ENCODE data around the gene RASSF5. TPM values are rescaled to one million over a fixed set of nuclear protein-coding genes. Genes with fewer than 3 reads are reported as not detected.

RASSF5 gene
- 56.7 and 60.6 TPM in 2 replicates for total RNA-seq (2013; cell fraction: nucleolus; rRNA removed)
- 64.1 and 68.2 TPM in 2 replicates for total RNA-seq (2014; rRNA removed)
- 48.5 and 49.2 TPM in 2 replicates for total RNA-seq (2014; rRNA removed; fragmentation: Illumina TruSeq; extraction: Trizol)
- 82.5 and 85.6 TPM in 2 replicates for total RNA-seq (2021)
- polyA plus RNA-seq (2011; ENCODE audit: low read depth): 30.6 TPM
- polyA plus RNA-seq (2011; rRNA removed): 61.4 and 77.1 TPM in 2 replicates
- polyA plus RNA-seq (2011; cell fraction: cytosol; rRNA removed): 82.5 and 102 TPM in 2 replicates
- polyA plus RNA-seq (2011; cell fraction: nucleus; rRNA removed): 114 and 118 TPM in 2 replicates
- polyA plus RNA-seq (2012): 45.3 and 54.0 TPM in 2 replicates
- polyA plus RNA-seq (2014; fragmentation: Illumina TruSeq; extraction: Trizol): 79.7 and 89.6 TPM in 2 replicates
- polyA plus RNA-seq (2014; fragmentation: Nextera tagmentation; extraction: Ambion mirVana): 10 to 100 TPM; 14.0 to 25.4 TPM
- polyA plus RNA-seq (2014; rRNA removed): 71.3 and 74.2 TPM in 2 replicates
- polyA plus RNA-seq (2016; fragmentation: Nextera tagmentation; extraction: Ambion mirVana): 10 to 100 TPM; 63.2 to 69.5 TPM
- 118 and 125 TPM in 2 replicates for polyA minus RNA-seq (2011; rRNA and poly(A)+ RNA removed)
- 40.6 and 42.9 TPM in 2 replicates for polyA minus RNA-seq (2011; cell fraction: cytosol; rRNA and poly(A)+ RNA removed)
- polyA minus RNA-seq (2011; cell fraction: nucleus; rRNA and poly(A)+ RNA removed): 46.9 and 71.1 TPM in 2 replicates
- Bru-seq, nascent RNA: percentile 81 among the genes with signal in this experiment
- percentile 83 among the genes with signal in this experiment for BruChase-seq, experiment 1, labeled RNA remaining after a 6-hour chase
- percentile 79 among the genes with signal in this experiment for BruChase-seq, experiment 2, labeled RNA remaining after a 2-hour chase
- long read RNA-seq, experiment 1, transcript RASSF5-201 (5 exons, 3,496 nt): major isoform, 27 of 42 reads
- long read RNA-seq, experiment 1, partial matches to known transcripts: 3 of 42 reads
- long read RNA-seq, experiment 1, other reads (novel, unspliced or antisense): 12 of 42 reads
- long read RNA-seq, experiment 2, transcript RASSF5-201 (5 exons, 3,496 nt): major isoform, 26 of 117 reads
- long read RNA-seq, experiment 2, transcript RASSF5-203 (2 exons, 3,279 nt): minor isoform, 5 of 117 reads
- long read RNA-seq, experiment 2, partial matches to known transcripts: 81 of 117 reads
- long read RNA-seq, experiment 2, other reads (novel, unspliced or antisense): 5 of 117 reads

- under 1% methylated on average over 82 of the region's 97 CpGs for WGBS (ENCODE audit: insufficient coverage, insufficient replicate concordance, low lambda C conversion rate, missing lambda C conversion rate)
- no peak for DNase-seq (ENCODE audit: low read depth, low spot score)
- SMC1A ChIA-PET (ENCODE audit: uncharacterized antibody, unreplicated experiment): interaction anchor here (0.6 to 5.6 kb wide), 13 partner anchors 11 to 87 kb away, joined by 3 to 61 read pairs (median 6); partner anchors contain the start of gene IKBKE
- H3K9me3 ChIP-seq (replicated peaks; ENCODE audit: control insufficient read depth, insufficient read depth, low read length): no peaks in the 10 kb centered on the region
- H4K20me1 ChIP-seq (ENCODE audit: control insufficient read depth, insufficient read depth): no peaks in the 10 kb centered on the region
- in situ Hi-C loops (cut with MboI) (no loop called here), intact Hi-C loops (cut with micrococcal nuclease; ENCODE audit: unreplicated experiment) (loop anchor here (10.0 kb wide), 1 partner anchor 407 kb away; no protein-coding TSS in a partner anchor)
- peak within 1 kb of the TSS; percentile 61; the same call in 1 of the 2 replicates for H3K9ac ChIP-seq (ENCODE audit: control insufficient read depth, insufficient read depth, low read length)
- peak within 1 kb of the TSS; percentile 29; the same call in 1 of the 2 replicates for H3K27ac ChIP-seq (ENCODE audit: control insufficient read depth, insufficient read depth)
- H3K4me3 ChIP-seq: peak within 1 kb of the TSS; percentile 72
- POLR2A ChIA-PET: interaction anchor here (0.6 to 4.8 kb wide), 15 partner anchors 8 to 895 kb away, joined by 3 to 60 read pairs (median 4); partner anchors contain the start of gene DYRK3
- peak; percentile 78 for ATAC-seq
- BruUV-seq (replicated peaks): no TSS peak
- no peaks in the 10 kb centered on the region for H3K79me2 ChIP-seq (ENCODE audit: control insufficient read depth, insufficient read depth, low read length)
- H2AFZ ChIP-seq (ENCODE audit: control insufficient read depth, low read depth, low read length): peak within 1 kb of the TSS; percentile 77
- CTCF ChIA-PET: interaction anchor here (0.7 to 5.1 kb wide), 17 partner anchors 9 to 323 kb away, joined by 3 to 62 read pairs (median 6); partner anchors contain the start of genes DYRK3 and IKBKE
- RAD21 ChIA-PET (ENCODE audit: unreplicated experiment): interaction anchor here (1.0 to 4.8 kb wide), 15 partner anchors 9 to 156 kb away, joined by 3 to 69 read pairs (median 5); partner anchors contain the start of genes DYRK3 and IKBKE
- FAIRE-seq: no peak
- peaks cover 41% of the 10 kb centered on the region for H3K4me1 ChIP-seq (ENCODE audit: control insufficient read depth, insufficient read depth, low read length)
- H3K27me3 ChIP-seq (replicated peaks in 1 of 2; ENCODE audit: control insufficient read depth in 2 of 2, insufficient read depth in 2 of 2, low read length in 1 of 2): no peaks in the 10 kb centered on the region
- no peaks in the 10 kb centered on the region for H3K36me3 ChIP-seq (ENCODE audit: control insufficient read depth in 2 of 2, insufficient read depth in 2 of 2, low read length in 1 of 2)
- H3K4me2 ChIP-seq (ENCODE audit: control insufficient read depth, insufficient read depth): peak within 1 kb of the TSS; percentile 91
- no peak for TF ChIP-seq CHD4 (IDR thresholded peaks at IDR 0.05)
- peak; percentile 0; the same call in 1 of the 2 replicates for TF ChIP-seq MTA2 (IDR thresholded peaks at IDR 0.05; ENCODE audit: low read depth)
- TF ChIP-seq KAT2A (conservative IDR thresholded peaks at IDR 0.05; ENCODE audit: control insufficient read depth, low read depth, low read length): no peak
- no peak for TF ChIP-seq BRCA1 (IDR thresholded peaks at IDR 0.05; ENCODE audit: low read depth, low read length)
- peak in 1 of 2 experiments; percentile 29; a peak in 2 of 4 replicates for TF ChIP-seq BHLHE40 (IDR thresholded peaks at IDR 0.05; ENCODE audit: borderline replicate concordance in 1 of 2, low read depth in 2 of 2, low read length in 1 of 2)
- no peak for TF ChIP-seq CEBPZ (IDR thresholded peaks at IDR 0.05; ENCODE audit: low read depth, low read length)
- 0 out of 2 replicates have a peak, but pooled peaks have one; percentile 31 for TF ChIP-seq NFXL1 (IDR thresholded peaks at IDR 0.05; ENCODE audit: borderline replicate concordance)
- peak; percentile 100 for TF ChIP-seq HDAC6 (IDR thresholded peaks at IDR 0.05; ENCODE audit: unreplicated experiment)
- peak; percentile 94 for TF ChIP-seq PKNOX1 (IDR thresholded peaks at IDR 0.05)
- no peak for TF ChIP-seq SUPT20H (IDR thresholded peaks at IDR 0.05; ENCODE audit: borderline replicate concordance, control insufficient read depth, low read depth, low read length)
These were observed at the start of gene RASSF5 for GRCh38 chr1:206507284-206508129. RASSF5 (plus strand) TSS chr1:206507531; CDS start chr1:206507603, 72 bp downstream.
